Mesendoderm (in vitro differentiated cells): ENCODE results near the gene ZFP3.
A peak's percentile ranks its signal among the peaks of the same experiment; 100 is the strongest.

ENCODE experiments used
- DNase-seq: peaks from one replicate; pipeline ENCODE4 v3.0.0; 2013
- H2AK5ac ChIP-seq: 2 replicates; pipeline ENCODE4 v1.6.1; 2013; ENCODE audit warnings: low read length, inconsistent platforms
- H2BK120ac ChIP-seq: 2 replicates; pipeline ENCODE4 v1.6.1; 2013; ENCODE audit warnings: low read depth, mild to moderate bottlenecking, low read length, moderate library complexity, mixed read lengths
- H2BK15ac ChIP-seq: replicated peaks from 2 replicates; pipeline ENCODE4 v1.6.1; 2013; ENCODE audit warnings: low read depth, mild to moderate bottlenecking, moderate library complexity
- H2BK5ac ChIP-seq: 2 replicates; pipeline ENCODE4 v1.6.1; 2013; ENCODE audit warnings: low read length, inconsistent platforms
- H3K18ac ChIP-seq: 2 replicates; pipeline ENCODE4 v1.6.1; 2013; ENCODE audit warnings: mild to moderate bottlenecking, low read length, mixed read lengths
- H3K23ac ChIP-seq: one replicate; pipeline ENCODE4 v1.6.1; 2013; ENCODE audit warnings: low read length
- H3K27ac ChIP-seq: 2 replicates; pipeline ENCODE4 v1.5.1; 2013; ENCODE audit warnings: low read depth, mild to moderate bottlenecking, inconsistent platforms, low read length, moderate library complexity
- H3K27me3 ChIP-seq: 2 replicates; pipeline ENCODE4 v1.6.1; 2013; ENCODE audit warnings: low read length, control low read depth, mild to moderate bottlenecking, inconsistent platforms; ENCODE audit not compliant: insufficient read depth, poor library complexity
- H3K36me3 ChIP-seq: 2 replicates; pipeline ENCODE4 v1.6.1; 2013; ENCODE audit warnings: low read length, inconsistent platforms; ENCODE audit not compliant: control insufficient read depth, insufficient read depth
- H3K4ac ChIP-seq: one replicate; pipeline ENCODE4 v1.6.1; 2013; ENCODE audit warnings: low read depth, mild to moderate bottlenecking, low read length, moderate library complexity
- H3K4me1 ChIP-seq: 2 replicates; pipeline ENCODE4 v1.6.1; 2013; ENCODE audit warnings: low read depth, low read length, inconsistent platforms; ENCODE audit not compliant: control insufficient read depth
- H3K4me2 ChIP-seq: 2 replicates; pipeline ENCODE4 v1.6.1; 2013; ENCODE audit warnings: low read length
- H3K4me3 ChIP-seq: 2 replicates; pipeline ENCODE4 v1.5.1; 2013; ENCODE audit warnings: mild to moderate bottlenecking, low read length
- H3K56ac ChIP-seq: one replicate; pipeline ENCODE4 v1.6.1; 2013; ENCODE audit warnings: low read length
- H3K79me1 ChIP-seq: 2 replicates; pipeline ENCODE4 v1.6.1; 2013; ENCODE audit warnings: low read length, inconsistent platforms
- H3K79me2 ChIP-seq: 2 replicates; pipeline ENCODE4 v1.6.1; 2013; ENCODE audit warnings: mild to moderate bottlenecking, low read length; ENCODE audit not compliant: control insufficient read depth, insufficient read depth
- H3K9ac ChIP-seq: 2 replicates; pipeline ENCODE4 v1.6.1; 2013; ENCODE audit warnings: low read length, inconsistent platforms
- H4K5ac ChIP-seq: one replicate; pipeline ENCODE4 v1.6.1; 2013; ENCODE audit warnings: low read length
- H4K8ac ChIP-seq: one replicate; pipeline ENCODE4 v1.6.1; 2013; ENCODE audit warnings: low read depth, mild to moderate bottlenecking, control low read depth, low read length, moderate library complexity
- WGBS: extraction: QIAGEN DNeasy Blood & Tissue Kit; methylation state at CpG from one replicate; pipeline ENCODE4 v1.1.7; 2013; ENCODE audit warnings: low lambda C conversion rate, missing lambda C conversion rate; ENCODE audit not compliant: insufficient coverage; ENCODE audit errors: extremely low coverage; 5-methylcytosine and 5-hydroxymethylcytosine counted together

ZFP3 gene

DNA sequence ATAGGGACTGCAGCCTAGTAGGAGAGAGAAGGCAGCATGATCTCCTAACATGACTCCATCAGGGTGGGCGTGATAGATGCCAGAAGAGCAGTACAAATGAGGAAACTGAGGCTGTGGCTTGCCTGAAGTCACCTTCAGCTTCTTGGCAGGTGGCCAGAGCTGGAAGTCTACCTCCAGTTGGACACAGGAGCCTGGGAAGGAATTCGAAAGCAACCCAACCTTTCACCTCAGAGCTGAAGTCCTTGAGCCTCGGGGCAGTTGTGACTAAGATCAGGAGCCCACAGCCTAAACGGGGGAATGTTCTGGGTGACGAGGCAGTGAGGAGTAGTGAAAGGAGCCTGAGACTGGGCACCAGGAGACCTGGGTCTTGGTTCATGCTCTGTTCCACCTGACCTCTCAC, 33.6 kb upstream of the ZFP3 start:
- no peak overlapping the region for H4K8ac ChIP-seq
- H3K4ac ChIP-seq: no peak overlapping the region
- DNase-seq: no peak
- no peak overlapping the region for H2BK120ac ChIP-seq
- no peak overlapping the region for H2BK15ac ChIP-seq
- no peak overlapping the region for H4K5ac ChIP-seq
- no peak overlapping the region for H3K18ac ChIP-seq
- H3K23ac ChIP-seq: no peak overlapping the region
- H3K4me1 ChIP-seq: no peaks in the 10 kb centered on the region
- H2BK5ac ChIP-seq: no peak overlapping the region
- H3K79me2 ChIP-seq: no peaks in the 10 kb centered on the region
- no peak overlapping the region for H3K4me3 ChIP-seq
- no peaks in the 10 kb centered on the region for H3K27me3 ChIP-seq
- H3K9ac ChIP-seq: no peak overlapping the region
- H3K56ac ChIP-seq: no peak overlapping the region
- no peaks in the 10 kb centered on the region for H3K79me1 ChIP-seq
- WGBS: no CpG with 5 or more reads among the region's 5 CpGs
- H2AK5ac ChIP-seq: no peak overlapping the region
- H3K27ac ChIP-seq: no peak overlapping the region
- no peaks in the 10 kb centered on the region for H3K36me3 ChIP-seq
- no peak overlapping the region for H3K4me2 ChIP-seq

DNA sequence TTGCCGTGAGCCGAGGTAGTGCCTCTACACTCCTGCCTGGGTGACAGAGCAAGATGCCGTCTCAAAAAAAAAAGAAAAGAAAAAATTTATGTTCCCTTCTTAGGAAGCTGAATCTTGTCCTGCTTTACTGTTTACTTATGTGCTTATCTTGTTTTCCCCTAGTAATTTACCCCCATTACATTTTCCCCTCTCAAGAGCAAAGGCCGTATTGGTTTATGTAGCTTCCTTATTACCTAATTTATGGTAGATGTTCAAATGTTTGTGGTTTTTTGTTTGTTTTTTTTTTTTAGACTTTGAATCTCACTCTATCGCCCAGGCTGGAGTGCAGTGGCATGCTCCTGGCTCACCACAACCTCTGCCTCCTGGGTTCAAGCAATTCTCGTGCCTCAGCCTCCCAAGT, 32.8 kb upstream of the ZFP3 start:
- Histone ChIP-seq H3K79me2 (no peaks in the 10 kb centered on the region), H3K23ac (no peak overlapping the region), H3K27me3 (no peaks in the 10 kb centered on the region), H3K4me1 (no peaks in the 10 kb centered on the region), H3K18ac (no peak overlapping the region), H3K56ac (no peak overlapping the region), H2AK5ac (no peak overlapping the region), H3K4ac (no peak overlapping the region), H3K4me3 (no peak overlapping the region), H3K4me2 (no peak overlapping the region), H4K5ac (no peak overlapping the region), H2BK120ac (no peak overlapping the region), H2BK5ac (no peak overlapping the region), H3K27ac (no peak overlapping the region), H2BK15ac (no peak overlapping the region), H4K8ac (no peak overlapping the region), H3K9ac (no peak overlapping the region), H3K36me3 (no peaks in the 10 kb centered on the region), H3K79me1 (no peaks in the 10 kb centered on the region)
- no peak for DNase-seq
- WGBS: no CpG with 5 or more reads among the region's 6 CpGs

DNA sequence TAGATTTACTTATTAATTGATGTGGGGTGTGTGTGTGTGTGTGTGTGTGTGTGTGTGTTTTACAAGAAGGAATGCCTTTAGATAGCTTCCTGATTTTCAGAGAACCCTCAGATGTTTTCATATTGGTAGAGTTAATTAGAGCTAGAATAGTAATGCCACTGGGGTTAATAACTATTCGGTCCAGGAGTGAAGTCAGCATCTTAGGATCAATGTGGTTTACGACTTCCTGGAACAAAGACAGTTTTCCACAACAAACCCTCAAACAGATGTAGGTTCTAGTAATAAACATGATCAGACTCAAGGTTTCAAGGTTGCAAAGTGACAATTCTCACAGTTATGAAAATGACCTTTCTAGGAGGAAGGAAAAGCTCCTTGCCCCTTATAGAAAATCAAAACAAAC, 30.8 kb upstream of the ZFP3 start:
- no peaks in the 10 kb centered on the region for H3K36me3 ChIP-seq
- H2BK120ac ChIP-seq: no peak overlapping the region
- H2BK5ac ChIP-seq: no peak overlapping the region
- no peak overlapping the region for H4K8ac ChIP-seq
- H3K4ac ChIP-seq: no peak overlapping the region
- no peaks in the 10 kb centered on the region for H3K79me2 ChIP-seq
- no peak overlapping the region for H4K5ac ChIP-seq
- H3K79me1 ChIP-seq: no peaks in the 10 kb centered on the region
- no peak overlapping the region for H3K27ac ChIP-seq
- H3K4me3 ChIP-seq: no peak overlapping the region
- no peaks in the 10 kb centered on the region for H3K4me1 ChIP-seq
- WGBS: no CpG with 5 or more reads among the region's 2 CpGs
- H2AK5ac ChIP-seq: no peak overlapping the region
- no peak overlapping the region for H3K4me2 ChIP-seq
- no peak overlapping the region for H3K23ac ChIP-seq
- H3K9ac ChIP-seq: no peak overlapping the region
- no peaks in the 10 kb centered on the region for H3K27me3 ChIP-seq
- H2BK15ac ChIP-seq: no peak overlapping the region
- H3K56ac ChIP-seq: no peak overlapping the region
- no peak overlapping the region for H3K18ac ChIP-seq
- no peak for DNase-seq

DNA sequence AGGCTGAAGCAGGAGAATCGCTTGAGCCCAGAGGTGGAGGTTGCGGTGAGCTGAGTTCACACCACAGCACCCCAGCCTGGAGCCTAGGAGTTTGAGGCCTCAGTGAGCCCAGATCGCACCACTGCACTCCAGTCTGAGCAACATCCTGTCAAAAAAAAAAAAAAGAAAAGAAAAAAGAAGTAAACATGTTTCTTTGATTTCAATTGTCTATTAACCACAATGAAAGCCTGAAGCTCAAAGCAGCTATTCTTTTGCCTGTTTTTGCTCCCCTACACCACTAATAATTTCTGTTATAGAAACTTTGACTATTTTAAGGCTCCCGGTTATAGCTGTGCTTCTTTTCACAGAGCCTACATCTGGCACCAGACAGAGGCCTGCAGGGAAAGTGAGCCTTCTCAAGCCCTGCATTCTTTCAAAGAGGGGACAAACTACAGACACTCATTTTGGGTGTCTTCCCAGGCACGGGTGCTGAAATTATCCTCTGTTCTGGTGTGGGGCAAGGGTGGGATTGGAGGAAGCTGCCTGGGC, 28.9 kb upstream of the ZFP3 start:
- no peaks in the 10 kb centered on the region for H3K36me3 ChIP-seq
- no peak overlapping the region for H3K4me2 ChIP-seq
- no peak overlapping the region for H2BK15ac ChIP-seq
- H3K27me3 ChIP-seq: no peaks in the 10 kb centered on the region
- no CpG with 5 or more reads among the region's 5 CpGs for WGBS
- no peak overlapping the region for H3K4ac ChIP-seq
- H3K4me3 ChIP-seq: no peak overlapping the region
- H3K79me2 ChIP-seq: no peaks in the 10 kb centered on the region
- no peak overlapping the region for H3K9ac ChIP-seq
- H2AK5ac ChIP-seq: no peak overlapping the region
- no peaks in the 10 kb centered on the region for H3K79me1 ChIP-seq
- no peak overlapping the region for H2BK120ac ChIP-seq
- H3K4me1 ChIP-seq: no peaks in the 10 kb centered on the region
- no peak overlapping the region for H3K18ac ChIP-seq
- no peak overlapping the region for H4K5ac ChIP-seq
- H3K23ac ChIP-seq: no peak overlapping the region
- H2BK5ac ChIP-seq: no peak overlapping the region
- H3K56ac ChIP-seq: no peak overlapping the region
- H3K27ac ChIP-seq: no peak overlapping the region
- H4K8ac ChIP-seq: no peak overlapping the region
- no peak for DNase-seq

DNA sequence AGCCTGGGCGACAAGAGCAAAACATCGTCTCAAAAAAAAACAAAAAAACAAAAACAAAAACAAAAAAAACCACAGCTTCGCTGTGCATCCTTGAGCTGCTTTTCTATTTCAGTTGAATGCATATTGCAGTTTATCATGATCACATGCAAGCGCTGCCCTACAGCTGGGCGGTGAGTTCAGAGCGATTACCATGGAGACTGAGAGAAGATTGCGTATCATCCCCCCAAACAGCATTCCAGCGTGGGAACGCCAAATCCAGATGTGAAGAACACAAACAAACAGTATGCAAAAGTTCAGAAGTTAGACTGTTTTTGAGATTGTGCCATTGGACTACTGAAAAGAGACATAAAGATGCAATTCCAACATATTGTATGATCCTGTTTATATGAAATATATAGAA, 28.0 kb upstream of the ZFP3 start:
- Histone ChIP-seq H2AK5ac (no peak overlapping the region), H3K4me1 (no peaks in the 10 kb centered on the region)
- no CpG with 5 or more reads among the region's 9 CpGs for WGBS

DNA sequence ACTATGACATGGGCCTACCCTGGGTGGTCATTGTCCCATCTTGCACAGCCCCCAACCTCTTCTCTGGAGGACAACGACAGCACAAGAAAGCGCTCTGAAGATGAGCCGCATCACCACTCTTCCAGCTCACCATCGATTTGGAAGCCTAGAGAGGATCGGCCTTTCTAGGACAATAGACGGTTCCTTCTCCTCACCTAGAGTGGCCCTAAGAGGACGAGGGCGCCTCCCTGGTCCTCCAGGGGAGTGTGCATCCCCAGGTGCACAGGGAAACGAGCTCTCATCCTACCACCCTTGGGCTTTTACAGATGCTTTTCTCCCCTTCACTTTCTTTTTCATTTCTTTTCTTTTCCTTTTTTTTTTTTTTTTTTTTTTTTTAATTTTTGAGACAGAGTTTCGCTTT, 22.7 kb upstream of the ZFP3 start:
- H3K18ac ChIP-seq: no peak overlapping the region
- no peak overlapping the region for H2BK120ac ChIP-seq
- H3K79me1 ChIP-seq: no peaks in the 10 kb centered on the region
- H3K4me1 ChIP-seq: no peaks in the 10 kb centered on the region
- no peak overlapping the region for H2BK5ac ChIP-seq
- H2BK15ac ChIP-seq: no peak overlapping the region
- no CpG with 5 or more reads among the region's 10 CpGs for WGBS
- no peak overlapping the region for H4K5ac ChIP-seq
- H3K27me3 ChIP-seq: no peaks in the 10 kb centered on the region
- DNase-seq: peak; percentile 22
- no peak overlapping the region for H3K4me2 ChIP-seq
- H3K23ac ChIP-seq: no peak overlapping the region
- H3K4me3 ChIP-seq: no peak overlapping the region
- no peak overlapping the region for H3K4ac ChIP-seq
- no peak overlapping the region for H4K8ac ChIP-seq
- H3K36me3 ChIP-seq: no peaks in the 10 kb centered on the region
- no peak overlapping the region for H2AK5ac ChIP-seq
- H3K27ac ChIP-seq: no peak overlapping the region
- H3K79me2 ChIP-seq: no peaks in the 10 kb centered on the region
- no peak overlapping the region for H3K9ac ChIP-seq
- no peak overlapping the region for H3K56ac ChIP-seq

More for the DNA sequence above, 28.0 kb upstream of the ZFP3 start:
- H2BK15ac ChIP-seq: no peak overlapping the region
- H4K8ac ChIP-seq: no peak overlapping the region
- no peak overlapping the region for H3K23ac ChIP-seq
- H3K36me3 ChIP-seq: no peaks in the 10 kb centered on the region
- no peak overlapping the region for H2BK120ac ChIP-seq
- no peaks in the 10 kb centered on the region for H3K79me2 ChIP-seq
- H3K4me3 ChIP-seq: no peak overlapping the region
- H3K27me3 ChIP-seq: no peaks in the 10 kb centered on the region
- no peak overlapping the region for H3K9ac ChIP-seq
- H3K4me2 ChIP-seq: no peak overlapping the region
- H3K56ac ChIP-seq: no peak overlapping the region
- H2BK5ac ChIP-seq: no peak overlapping the region
- H3K79me1 ChIP-seq: no peaks in the 10 kb centered on the region
- no peak overlapping the region for H4K5ac ChIP-seq
- no peak overlapping the region for H3K18ac ChIP-seq
- no peak for DNase-seq
- H3K27ac ChIP-seq: no peak overlapping the region
- H3K4ac ChIP-seq: no peak overlapping the region
